Kidney epithelial cell (primary cell): ENCODE measurements around the gene KCTD14. TPM values are rescaled to one million over a fixed set of nuclear protein-coding genes. Genes with fewer than 3 reads are reported as not detected.
"Not testable (repeated sequence)": the region's sequence is repeated elsewhere in the genome, so short reads cannot be mapped to it uniquely, and the experiment has no call there.

Source experiments
- DNase-seq: peaks from one replicate; pipeline ENCODE4 v3.0.0-alpha.2; 2010; ENCODE audit warnings: low read depth
- H3K27me3 ChIP-seq: 2 replicates; pipeline ENCODE4 v1.6.0; 2011; ENCODE audit warnings: low read length; ENCODE audit not compliant: control insufficient read depth, insufficient read depth
- H3K36me3 ChIP-seq: 2 replicates; pipeline ENCODE4 v1.5.1; 2011; ENCODE audit warnings: low read length; ENCODE audit not compliant: control insufficient read depth, insufficient read depth
- H3K4me3 ChIP-seq: 2 replicates; pipeline ENCODE4 v1.5.1; 2011; ENCODE audit warnings: low read depth, mild to moderate bottlenecking, control low read depth, low read length
- CTCF ChIP-seq: IDR thresholded peaks from 2 replicates; pipeline ENCODE4 v1.5.1; 2011; ENCODE audit warnings: mild to moderate bottlenecking, moderate library complexity, low read length, control low read depth, inconsistent platforms; ENCODE audit not compliant: insufficient read depth, poor library complexity, severe bottlenecking
- total RNA-seq: library from RNA; depleted of rRNA; stranded (reverse); fragments of >200 nt; gene quantifications from 2 replicates; pipeline ENCODE4 v1.2.3, GENCODE V29; 2015

Gene KCTD14
- total RNA-seq, 1 donor from 2014 or later: 6.7 TPM

DNA sequence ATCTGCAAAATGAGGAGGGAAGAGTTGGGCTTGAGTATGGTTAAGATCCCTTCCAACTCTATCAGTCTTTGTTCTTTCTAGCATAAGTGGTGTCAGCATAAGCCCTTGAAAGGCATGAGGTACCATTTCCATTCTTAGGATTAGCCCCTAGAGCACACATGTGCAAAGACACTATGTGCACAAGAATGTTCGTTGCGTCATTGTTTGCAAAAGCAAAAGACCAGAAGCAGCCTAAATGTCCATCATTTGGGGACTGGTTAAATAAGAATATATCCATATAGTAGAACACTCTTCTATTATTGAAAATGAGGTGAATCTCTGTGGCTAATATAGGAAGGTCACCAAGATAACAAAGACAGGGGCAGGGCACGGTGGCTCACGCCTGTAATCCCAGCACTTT, 10.0 kb upstream of the KCTD14 start:
- Histone ChIP-seq H3K4me3 (no peak overlapping the region), H3K27me3 (no peaks in the 10 kb centered on the region), H3K36me3 (no peaks in the 10 kb centered on the region)
- no peak for DNase-seq
- no peak for TF ChIP-seq CTCF

GRCh38 chr11:78032090-78032489, 9.0 kb upstream of the KCTD14 start:
- DNase-seq: no peak
- H3K4me3 ChIP-seq: no peak overlapping the region
- no peak for TF ChIP-seq CTCF
- no peaks in the 10 kb centered on the region for H3K27me3 ChIP-seq
- H3K36me3 ChIP-seq: no peaks in the 10 kb centered on the region

GRCh38 chr11:78031629-78032028, 8.6 kb upstream of the KCTD14 start:
- no peaks in the 10 kb centered on the region for H3K27me3 ChIP-seq
- no peak for TF ChIP-seq CTCF
- no peak for DNase-seq
- no peak overlapping the region for H3K4me3 ChIP-seq
- H3K36me3 ChIP-seq: no peaks in the 10 kb centered on the region

GRCh38 chr11:78030429-78031325, 7.6 kb upstream of the KCTD14 start:
- H3K36me3 ChIP-seq: no peaks in the 10 kb centered on the region
- no peak for DNase-seq
- H3K27me3 ChIP-seq: no peaks in the 10 kb centered on the region
- no peak overlapping the region for H3K4me3 ChIP-seq
- no peak for TF ChIP-seq CTCF

DNA sequence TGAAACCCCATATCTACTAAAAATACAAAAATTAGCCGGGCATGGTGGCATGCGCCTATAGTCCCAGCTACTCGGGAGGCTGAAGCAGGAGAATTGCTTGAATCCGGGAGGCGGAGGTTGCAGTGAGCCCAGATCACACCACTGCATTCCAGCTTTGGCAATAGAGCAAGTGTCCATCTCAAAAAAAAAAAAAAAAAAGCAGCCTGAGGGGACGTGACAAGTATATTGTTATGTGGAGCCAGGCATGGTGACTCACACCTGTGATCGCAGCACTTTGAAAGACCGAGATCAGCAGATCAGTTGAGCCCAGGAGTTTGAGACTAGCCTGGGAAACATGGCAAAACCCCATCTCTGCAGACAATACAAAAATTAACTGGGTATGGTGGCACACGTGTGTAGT, 5.3 kb upstream of the KCTD14 start:
- not testable (repeated sequence) for H3K4me3 ChIP-seq, H3K36me3 ChIP-seq, DNase-seq, H3K27me3 ChIP-seq

- TF ChIP-seq CTCF: no peak
- no peak for DNase-seq
- no peaks in the 10 kb centered on the region for H3K36me3 ChIP-seq
- H3K27me3 ChIP-seq: no peaks in the 10 kb centered on the region
- H3K4me3 ChIP-seq: no peak overlapping the region
Observed at GRCh38 chr11:78027759-78028158, 4.7 kb upstream of the KCTD14 start.
